AG04450 (cell line): ENCODE data around the gene FNDC7. TPM values are rescaled to one million over a fixed set of nuclear protein-coding genes. Genes with fewer than 3 reads are reported as not detected.

Source experiments
- CTCF ChIA-PET: fragments of 300-600, 350-600 bp; formaldehyde crosslinking; extraction: SDS; loops from one replicate; lab custom pipeline; 2022; ENCODE audit warnings: antibody characterized with exemption, inconsistent platforms; lab: Charles Lee
- POLR2A ChIA-PET: fragments of 350-600 bp; formaldehyde crosslinking; extraction: SDS; loops from one replicate; lab custom pipeline; 2021; ENCODE audit warnings: antibody characterized with exemption, inconsistent platforms; lab: Yijun Ruan, JAX
- DNase-seq: peaks from one replicate; pipeline ENCODE4 v3.0.0-alpha.2; 2011; ENCODE audit warnings: low read depth, low spot score
- H3K27ac ChIP-seq: one replicate; pipeline ENCODE4 v1.5.1; 2012; ENCODE audit warnings: low read depth, low read length, control low read depth
- H3K27me3 ChIP-seq: one replicate; pipeline ENCODE4 v1.6.0; 2012; ENCODE audit warnings: low read length; ENCODE audit not compliant: control insufficient read depth, insufficient read depth
- H3K4me3 ChIP-seq: 2 replicates; pipeline ENCODE4 v1.5.1; 2011; ENCODE audit warnings: mild to moderate bottlenecking, low read depth, low read length, control low read depth
- H3K9me3 ChIP-seq: 2 replicates; pipeline ENCODE4 v1.5.1; 2012; ENCODE audit warnings: low read length; ENCODE audit not compliant: control insufficient read depth, insufficient read depth
- polyA plus RNA-seq: library from polyadenylated mRNA; depleted of rRNA; stranded (reverse); fragments of >200 nt; gene quantifications from 2 replicates; pipeline ENCODE4 v1.2.3, GENCODE V29; 2011
- TF ChIP-seq, protein P1 (sequence below): IDR thresholded peaks from 2 replicates; pipeline ENCODE4 v1.5.1; 2011; ENCODE audit warnings: low read depth, low read length, control low read depth, inconsistent platforms

FNDC7 gene
- polyA plus RNA-seq, 1 experiment, result not detected

DNA sequence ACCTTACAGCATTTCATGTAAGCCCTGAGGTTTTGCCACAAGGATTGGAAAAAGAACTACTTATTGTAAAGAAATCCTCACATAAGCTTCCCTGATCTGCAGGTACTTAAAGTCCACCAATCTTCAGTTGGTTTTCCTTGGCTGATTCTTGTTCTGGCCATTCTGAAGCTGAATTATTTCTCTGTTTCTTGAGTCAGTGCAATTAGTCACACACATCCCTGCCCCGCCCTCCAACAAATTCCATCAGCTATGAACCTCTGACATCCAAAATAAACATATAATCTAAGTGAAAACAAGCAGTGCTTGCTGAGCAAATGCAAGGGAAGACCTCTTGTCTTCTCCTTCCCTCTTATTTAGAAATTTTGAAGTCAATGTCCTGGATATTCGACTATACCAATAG lies 8.2 kb upstream of the FNDC7 start:
- ChIA-PET POLR2A (interaction anchor here (1.4 to 2.6 kb wide), 2 partner anchors 12 to 19 kb away, joined by 3 to 10 read pairs; partner anchors contain the start of gene PRPF38B), CTCF (interaction anchor here (1.6 to 1.7 kb wide), 2 partner anchors 192 to 194 kb away, joined by 4 to 6 read pairs; no protein-coding TSS in a partner anchor)
- TF ChIP-seq, protein P1, sequence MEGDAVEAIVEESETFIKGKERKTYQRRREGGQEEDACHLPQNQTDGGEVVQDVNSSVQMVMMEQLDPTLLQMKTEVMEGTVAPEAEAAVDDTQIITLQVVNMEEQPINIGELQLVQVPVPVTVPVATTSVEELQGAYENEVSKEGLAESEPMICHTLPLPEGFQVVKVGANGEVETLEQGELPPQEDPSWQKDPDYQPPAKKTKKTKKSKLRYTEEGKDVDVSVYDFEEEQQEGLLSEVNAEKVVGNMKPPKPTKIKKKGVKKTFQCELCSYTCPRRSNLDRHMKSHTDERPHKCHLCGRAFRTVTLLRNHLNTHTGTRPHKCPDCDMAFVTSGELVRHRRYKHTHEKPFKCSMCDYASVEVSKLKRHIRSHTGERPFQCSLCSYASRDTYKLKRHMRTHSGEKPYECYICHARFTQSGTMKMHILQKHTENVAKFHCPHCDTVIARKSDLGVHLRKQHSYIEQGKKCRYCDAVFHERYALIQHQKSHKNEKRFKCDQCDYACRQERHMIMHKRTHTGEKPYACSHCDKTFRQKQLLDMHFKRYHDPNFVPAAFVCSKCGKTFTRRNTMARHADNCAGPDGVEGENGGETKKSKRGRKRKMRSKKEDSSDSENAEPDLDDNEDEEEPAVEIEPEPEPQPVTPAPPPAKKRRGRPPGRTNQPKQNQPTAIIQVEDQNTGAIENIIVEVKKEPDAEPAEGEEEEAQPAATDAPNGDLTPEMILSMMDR, result no peak
- peak; percentile 45 for DNase-seq
- Histone ChIP-seq H3K4me3 (no peak overlapping the region), H3K27me3 (no peaks in the 10 kb centered on the region), H3K27ac (peak overlapping the region; percentile 13), H3K9me3 (no peaks in the 10 kb centered on the region)

GRCh38 chr1:108706643-108707042 lies 6.1 kb upstream of the FNDC7 start:
- no peak overlapping the region for H3K27ac ChIP-seq
- no peak overlapping the region for H3K4me3 ChIP-seq
- H3K9me3 ChIP-seq, result no peaks in the 10 kb centered on the region
- no peaks in the 10 kb centered on the region for H3K27me3 ChIP-seq
- CTCF ChIA-PET, result no interaction called here
- TF ChIP-seq, protein P1, result no peak
- no peak for DNase-seq
- POLR2A ChIA-PET, result no interaction called here

GRCh38 chr1:108708691-108709660 lies 3.7 kb upstream of the FNDC7 start:
- Histone ChIP-seq H3K27me3 (no peaks in the 10 kb centered on the region), H3K27ac (no peak overlapping the region), H3K9me3 (no peaks in the 10 kb centered on the region), H3K4me3 (no peak overlapping the region)
- CTCF ChIA-PET, result interaction anchor here (0.5 to 1.1 kb wide), 2 partner anchors 149 to 207 kb away, joined by 3 read pairs; no protein-coding TSS in a partner anchor
- no peak for DNase-seq
- POLR2A ChIA-PET, result no interaction called here
- TF ChIP-seq, protein P1, result no peak

DNA sequence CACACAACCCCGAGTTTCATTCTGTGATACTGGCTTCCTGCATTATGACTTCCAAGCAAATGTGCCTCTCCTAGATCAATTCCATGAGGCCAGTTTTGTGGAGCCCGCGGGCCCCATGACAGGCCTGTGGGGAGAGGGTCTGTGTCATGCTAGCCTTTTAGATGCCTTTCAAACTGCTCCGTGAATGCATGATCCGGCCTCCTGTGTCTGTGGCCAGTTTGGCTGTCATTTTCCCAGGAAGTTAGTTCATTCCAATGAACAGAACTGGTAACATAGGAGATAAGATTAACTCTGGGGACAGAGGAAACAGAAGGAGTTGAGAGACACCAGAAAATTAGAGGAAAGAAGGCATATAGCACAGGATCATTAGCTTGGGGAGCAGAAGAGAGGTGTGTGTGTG lies 3.2 kb downstream of the FNDC7 start:
- H3K27ac ChIP-seq, result no peak overlapping the region
- no peak overlapping the region for H3K4me3 ChIP-seq
- no peaks in the 10 kb centered on the region for H3K9me3 ChIP-seq
- CTCF ChIA-PET, result no interaction called here
- POLR2A ChIA-PET, result interaction anchor here (0.6 kb wide), 1 partner anchor 1161 kb away, joined by 3 read pairs; no protein-coding TSS in a partner anchor
- TF ChIP-seq, protein P1, result no peak
- H3K27me3 ChIP-seq, result no peaks in the 10 kb centered on the region
- no peak for DNase-seq
